Head of caudate nucleus (tissue), 42 donors: ENCODE results near the gene KRTAP10-12.

Experiments used
- DNase-seq, 42 donors: peaks; one replicate each; pipeline versions ENCODE4 v3.0.0 to v3.0.0-alpha.2; 2020 to 2021; ENCODE audit warnings: mixed read lengths in 7 of 42
- intact Hi-C: fragments of 100-400 bp; cut with DNase I; formaldehyde crosslinking; loops from one replicate; pipeline ENCODE4 v1.15.0; 2022

Gene KRTAP10-12

GRCh38 chr21:44739316-44739715 is 42.3 kb downstream of the KRTAP10-12 start:
- DNase-seq, result no peak
- intact Hi-C loops, result no loop called here

GRCh38 chr21:44740742-44741141 is 43.8 kb downstream of the KRTAP10-12 start:
- DNase-seq, result peak in 2 of 42 donors; percentile 9 to 19
- intact Hi-C loops, result no loop called here

- peak in 2 of 42 donors; percentile 2 to 21 for DNase-seq
- intact Hi-C loops, result no loop called here
Measured at GRCh38 chr21:44741921-44742320, 44.9 kb downstream of the KRTAP10-12 start.

GRCh38 chr21:44742418-44743153 is 45.6 kb downstream of the KRTAP10-12 start:
- DNase-seq, result no peak
- intact Hi-C loops, result no loop called here
